ENCODE data around the gene R3HDM4.
"Not testable (repeated sequence)": the region's sequence is repeated elsewhere in the genome, so short reads cannot be mapped to it uniquely, and the experiment has no call there.

R3HDM4 gene

DNA sequence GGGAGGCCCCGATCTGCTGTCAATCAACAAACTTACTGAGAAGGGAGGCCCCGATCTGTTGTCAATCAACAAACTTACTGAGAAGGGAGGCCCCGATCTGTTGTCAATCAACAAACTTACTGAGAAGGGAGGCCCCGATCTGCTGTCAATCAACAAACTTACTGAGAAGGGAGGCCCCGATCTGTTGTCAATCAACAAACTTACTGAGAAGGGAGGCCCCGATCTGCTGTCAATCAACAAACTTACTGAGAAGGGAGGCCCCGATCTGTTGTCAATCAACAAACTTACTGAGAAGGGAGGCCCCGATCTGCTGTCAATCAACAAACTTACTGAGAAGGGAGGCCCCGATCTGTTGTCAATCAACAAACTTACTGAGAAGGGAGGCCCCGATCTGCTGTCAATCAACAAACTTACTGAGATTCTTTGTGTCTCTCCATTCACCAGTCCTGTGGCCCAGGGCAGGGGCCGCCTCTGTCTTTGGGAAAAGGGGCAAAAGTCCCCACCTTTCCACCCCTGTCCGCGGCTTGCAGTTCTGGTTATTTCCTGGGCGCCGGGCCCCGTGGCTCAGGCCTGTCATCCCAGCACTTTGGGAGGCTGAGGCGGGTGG, 59.3 kb downstream of the R3HDM4 start:
- not testable (repeated sequence) for ATAC-seq

DNA sequence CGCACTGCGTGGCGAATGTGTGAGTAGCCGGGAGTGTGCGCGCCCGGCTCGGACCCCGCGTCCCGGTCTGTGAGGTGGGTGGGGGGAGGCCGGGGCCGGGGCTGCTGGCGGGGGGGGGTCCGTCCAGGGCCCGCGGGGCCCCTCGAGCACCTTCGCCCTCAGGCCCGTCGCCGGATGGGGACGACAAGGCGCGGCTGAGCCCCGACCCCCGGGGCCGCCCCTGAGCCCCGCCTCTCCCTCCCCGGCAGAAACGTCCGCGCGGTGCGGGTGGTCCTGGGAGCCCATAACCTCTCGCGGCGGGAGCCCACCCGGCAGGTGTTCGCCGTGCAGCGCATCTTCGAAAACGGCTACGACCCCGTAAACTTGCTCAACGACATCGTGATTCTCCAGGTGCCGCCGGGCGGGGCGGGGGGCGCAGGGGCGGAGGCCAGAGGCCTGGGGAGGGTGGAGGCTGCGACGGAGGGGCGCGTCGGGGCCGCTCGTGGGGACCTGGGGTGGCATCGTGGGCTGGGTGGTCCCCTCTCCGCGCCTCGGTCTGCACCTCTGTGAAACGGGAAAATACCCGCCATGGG, 59.9 kb downstream of the R3HDM4 start:
- ATAC-seq: no peak

DNA sequence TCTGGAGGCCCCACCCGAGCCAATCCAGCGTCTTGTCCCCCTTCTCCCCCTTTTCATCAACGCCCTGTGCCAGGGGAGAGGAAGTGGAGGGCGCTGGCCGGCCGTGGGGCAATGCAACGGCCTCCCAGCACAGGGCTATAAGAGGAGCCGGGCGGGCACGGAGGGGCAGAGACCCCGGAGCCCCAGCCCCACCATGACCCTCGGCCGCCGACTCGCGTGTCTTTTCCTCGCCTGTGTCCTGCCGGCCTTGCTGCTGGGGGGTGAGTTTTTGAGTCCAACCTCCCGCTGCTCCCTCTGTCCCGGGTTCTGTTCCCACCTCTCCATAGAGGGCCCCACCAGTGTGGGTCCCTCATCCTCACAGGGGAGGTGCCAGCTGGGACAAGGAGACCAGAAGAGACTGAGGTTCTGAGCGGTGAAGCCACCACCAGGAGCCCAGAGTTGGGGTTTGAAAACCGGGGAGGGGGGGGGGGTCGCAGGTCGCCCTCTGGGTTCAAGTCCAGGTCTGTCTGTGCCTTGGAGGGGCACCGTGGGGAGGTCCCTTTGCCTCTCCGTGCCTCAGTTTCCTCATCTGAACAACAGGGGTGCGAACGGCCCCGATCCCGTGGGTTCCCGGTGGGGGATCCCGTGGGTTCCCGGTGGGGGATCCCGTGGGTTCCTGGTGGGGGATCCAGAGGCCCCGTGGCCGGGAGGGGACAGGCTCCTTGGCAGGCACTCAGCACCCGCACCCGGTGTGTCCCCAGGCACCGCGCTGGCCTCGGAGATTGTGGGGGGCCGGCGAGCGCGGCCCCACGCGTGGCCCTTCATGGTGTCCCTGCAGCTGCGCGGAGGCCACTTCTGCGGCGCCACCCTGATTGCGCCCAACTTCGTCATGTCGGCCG, 60.6 kb downstream of the R3HDM4 start, which contains the start of gene ELANE:
Gene ELANE (plus strand): TSS at position 168 of the 878 bp plus-strand sequence. CDS start 26 bp downstream, at position 194.
- no peak for ATAC-seq

DNA sequence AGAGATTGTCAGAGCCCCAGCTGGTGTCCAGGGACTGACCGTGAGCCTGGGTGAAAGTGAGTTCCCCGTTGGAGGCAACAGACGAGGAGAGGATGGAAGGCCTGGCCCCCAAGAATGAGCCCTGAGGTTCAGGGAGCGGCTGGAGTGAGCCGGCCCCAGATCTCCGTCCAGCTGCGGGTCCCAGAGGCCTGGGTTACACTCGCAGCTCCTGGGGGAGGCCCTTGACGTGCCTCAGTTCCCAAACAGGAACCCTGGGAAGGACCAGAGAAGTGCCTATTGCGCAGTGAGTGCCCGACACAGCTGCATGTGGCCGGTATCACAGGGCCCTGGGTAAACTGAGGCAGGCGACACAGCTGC, 62.1 kb downstream of the R3HDM4 start:
- no peak for ATAC-seq

DNA sequence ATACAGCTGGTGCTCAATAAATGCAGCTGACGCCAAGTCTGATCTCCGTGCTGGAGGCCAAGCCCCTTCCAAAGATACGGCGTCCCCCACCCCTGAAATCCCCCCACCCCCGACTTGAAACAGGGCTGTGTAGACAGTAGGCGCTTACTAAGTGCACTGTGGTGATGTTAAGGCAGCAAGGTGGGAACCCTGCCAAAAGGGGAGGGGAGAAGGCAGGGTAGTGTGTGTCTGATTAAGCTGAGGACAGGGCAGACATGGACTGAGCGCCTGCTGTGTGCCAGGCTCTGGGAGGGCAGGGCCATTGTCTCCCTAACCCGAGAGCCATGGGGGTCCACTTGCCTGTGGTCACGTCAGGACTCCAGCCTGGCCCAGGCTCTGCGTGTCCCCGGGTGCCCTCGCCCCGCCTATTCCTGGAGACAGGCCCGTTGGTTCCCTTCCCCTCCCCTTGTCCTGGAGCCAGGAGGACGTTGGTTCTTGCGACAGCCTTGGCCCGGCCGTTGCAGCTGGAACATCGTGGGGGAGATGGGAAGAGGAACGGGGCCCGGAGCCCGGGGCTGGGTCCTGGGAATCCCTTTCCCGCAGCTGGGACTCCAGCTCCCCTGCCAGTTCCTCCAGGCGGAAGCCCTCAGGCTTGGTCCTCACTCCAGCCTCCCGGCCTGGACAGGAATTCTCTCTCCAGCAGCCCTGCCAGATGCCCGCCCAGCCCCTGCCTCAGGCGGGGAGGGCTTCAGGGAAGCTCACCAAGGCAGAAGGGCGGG, 62.6 kb downstream of the R3HDM4 start:
- ATAC-seq: no peak

DNA sequence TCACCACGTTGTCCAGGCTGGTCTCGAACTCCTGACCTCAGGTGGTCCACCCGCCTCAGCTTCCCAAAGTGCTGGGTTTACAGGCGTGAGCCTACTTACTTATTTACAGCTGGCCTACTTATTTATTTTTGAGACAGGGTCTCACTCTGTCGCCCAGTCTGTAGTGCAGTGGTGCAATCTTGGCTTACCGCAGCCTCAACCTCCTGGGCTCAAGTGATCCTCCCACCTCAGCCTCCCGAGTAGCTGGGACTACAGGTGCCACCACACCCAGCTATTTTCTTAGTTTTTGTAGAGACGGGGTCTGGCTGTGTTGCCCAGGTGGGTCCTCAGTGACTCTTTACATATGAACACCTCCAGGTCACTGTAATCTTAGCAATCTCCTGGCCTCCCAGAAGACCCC, 63.8 kb downstream of the R3HDM4 start:
- not testable (repeated sequence) for ATAC-seq

DNA sequence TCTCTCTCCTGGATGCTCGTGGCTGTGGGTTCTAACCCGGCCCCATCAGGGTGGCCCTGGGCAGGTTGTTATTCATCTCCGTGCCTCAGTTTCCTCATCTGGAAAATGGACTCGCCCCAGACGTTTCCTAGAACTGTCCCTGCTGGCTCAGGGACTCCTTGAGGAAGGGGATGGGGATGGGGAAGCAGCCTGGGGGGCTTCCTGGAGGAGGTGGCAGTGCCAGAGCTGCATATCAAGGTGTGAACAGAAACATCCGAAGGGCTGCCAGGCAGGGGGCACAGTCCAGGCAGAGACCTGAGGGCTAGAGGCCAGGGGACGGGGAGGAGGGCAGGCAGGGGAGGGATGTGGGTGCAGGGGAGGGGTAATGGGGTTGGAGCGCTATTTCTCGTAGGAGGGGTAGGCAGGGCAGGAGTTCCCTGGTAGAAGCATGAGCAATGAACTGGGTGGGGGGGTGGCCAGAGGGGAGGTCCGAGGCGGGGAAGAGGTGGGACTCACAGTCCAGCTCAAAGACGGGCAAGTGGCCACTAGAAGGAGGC, 64.6 kb downstream of the R3HDM4 start:
- ATAC-seq: no peak

All from activated CD4-positive, CD25-positive, alpha-beta regulatory T cell treated with anti-CD3 and anti-CD28 coated beads, Interleukin-2, amount 50 U/mL, for 24 hours (primary cell).